GM04503 (cell line): ENCODE data around the gene LYAR.

Experiments used
- DNase-seq: peaks from one replicate; pipeline ENCODE4 v3.0.0-alpha.2; 2012; ENCODE audit warnings: low read depth

Gene LYAR

DNA sequence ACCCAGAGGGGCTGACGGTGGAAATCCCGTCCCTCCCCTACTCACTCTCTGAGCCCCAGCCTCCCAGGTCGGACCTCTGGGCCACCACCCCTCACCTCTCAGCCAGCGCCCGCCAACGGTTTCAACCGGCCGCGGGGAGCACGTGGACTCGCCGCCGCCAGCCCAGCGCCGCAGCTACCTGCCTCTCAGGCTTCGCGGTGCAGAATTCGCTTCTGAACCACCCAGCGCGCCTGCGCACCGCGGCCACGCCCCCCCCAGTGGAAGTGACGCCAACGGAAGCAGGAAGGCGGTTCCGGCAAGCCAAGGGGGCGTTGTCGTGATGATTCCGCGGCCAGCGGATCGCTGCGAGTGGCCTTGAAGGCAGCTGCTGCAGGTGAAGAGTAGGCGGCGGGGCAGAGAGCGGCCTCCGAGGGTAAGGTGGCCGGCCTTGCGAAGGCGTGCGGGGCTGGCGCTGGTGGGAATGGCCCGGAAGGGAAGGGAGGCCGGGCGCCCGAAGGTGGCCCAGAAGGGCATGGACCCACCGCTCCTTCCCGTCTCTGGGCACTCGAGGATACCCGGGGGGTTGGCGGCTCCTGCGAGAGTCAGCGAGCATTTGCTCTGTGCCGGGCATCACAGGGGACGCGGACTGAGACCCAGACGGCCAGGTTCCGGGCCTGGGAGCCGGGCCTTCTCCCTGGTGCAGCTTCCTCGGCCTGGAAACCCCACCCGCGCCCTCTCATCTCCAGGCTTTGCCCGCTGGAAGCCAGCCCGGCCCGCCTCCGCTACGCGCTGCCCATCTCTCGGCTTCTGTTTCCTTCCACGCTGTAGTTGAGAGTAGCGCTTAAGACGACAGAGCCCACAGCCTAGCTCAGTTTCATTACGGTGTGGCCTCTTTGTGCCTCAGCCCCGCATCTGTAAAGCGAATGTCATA is at the start of gene LYAR, which contains the start of gene ZBTB49:
Gene LYAR, minus strand, starts transcription at position 214 of the 910 bp plus-strand sequence. CDS start 6,412 bp downstream, outside the sequence.
Gene ZBTB49, plus strand, starts transcription at position 311 of the 910 bp plus-strand sequence. CDS start 9,695 bp downstream, outside the sequence.
- peak; percentile 47 for DNase-seq

DNA sequence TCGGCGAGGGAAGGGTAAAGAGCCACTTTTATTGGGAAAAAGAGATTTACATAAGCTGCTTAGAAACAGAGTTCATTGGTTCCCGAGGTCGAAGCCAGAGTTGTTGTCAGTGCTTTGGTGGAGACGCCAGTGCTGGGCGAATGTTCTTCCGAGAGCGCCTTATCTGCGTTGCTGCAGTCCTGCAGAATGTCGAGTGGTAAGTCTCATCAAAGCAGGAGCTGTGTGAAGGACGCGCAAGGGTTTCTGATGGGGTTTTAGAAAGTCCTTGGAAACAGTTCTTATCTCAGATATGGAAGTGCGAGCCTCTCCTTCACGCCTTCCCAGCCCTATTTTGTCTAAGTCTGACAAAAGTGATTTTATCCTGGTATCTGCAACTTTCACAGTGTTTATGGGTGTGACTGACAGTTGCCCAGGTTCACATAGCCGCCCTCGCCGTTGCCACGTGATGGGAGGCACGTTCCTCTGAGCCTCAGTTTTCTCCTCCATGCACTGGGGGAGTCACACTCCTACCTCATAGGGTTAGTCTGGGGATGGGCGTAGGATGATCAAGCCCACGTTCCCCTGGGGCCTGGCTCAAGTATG is 49.6 kb upstream of the LYAR start:
- DNase-seq, result no peak

DNA sequence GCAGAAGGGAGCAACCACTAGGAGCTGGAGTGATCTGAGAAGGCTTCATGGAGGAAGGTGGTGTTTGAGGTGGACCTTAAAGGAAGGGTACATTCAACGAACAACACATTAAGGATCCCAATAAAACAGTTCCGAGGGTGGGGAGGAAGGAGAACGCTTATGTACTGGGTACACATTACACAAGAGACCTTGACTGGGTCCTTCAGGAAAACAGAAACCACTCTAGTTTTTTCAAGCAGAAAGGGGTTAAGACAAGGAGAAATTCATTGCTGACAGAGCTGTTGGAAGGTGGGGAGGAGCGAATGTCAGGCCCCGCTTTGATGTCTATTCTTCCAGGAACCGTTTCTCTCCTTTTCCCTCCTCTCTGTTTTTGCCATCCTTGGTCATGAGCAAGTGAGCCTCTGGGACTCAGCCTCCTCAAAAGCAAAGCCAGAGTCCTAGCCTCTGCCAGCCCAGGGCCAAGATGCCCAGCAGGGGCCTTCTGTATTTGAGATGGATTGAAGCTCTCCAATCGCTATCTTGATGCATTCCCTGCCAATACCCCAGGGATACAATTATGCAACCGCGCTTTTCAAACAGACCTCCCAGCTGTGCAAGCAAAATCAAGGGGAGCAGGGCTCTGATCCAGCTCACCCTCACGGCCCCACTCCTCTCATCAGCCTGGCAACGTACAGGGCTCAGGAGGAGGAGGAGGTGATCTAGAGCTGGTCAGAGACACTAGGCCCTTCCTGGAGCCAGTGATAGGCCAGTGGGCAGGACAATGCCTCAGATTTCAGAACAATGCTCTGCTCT is 48.5 kb upstream of the LYAR start:
- no peak for DNase-seq

GRCh38 chr4:4334798-4335520 is 45.0 kb upstream of the LYAR start:
- DNase-seq, result no peak

- DNase-seq, result peak; percentile 94
Measured at GRCh38 chr4:4333265-4333706, 43.3 kb upstream of the LYAR start.

GRCh38 chr4:4332529-4332928 is 42.6 kb upstream of the LYAR start:
- DNase-seq, result no peak

- DNase-seq, result no peak
Measured at GRCh38 chr4:4330794-4331193, 40.8 kb upstream of the LYAR start.

GRCh38 chr4:4329496-4329895 is 39.5 kb upstream of the LYAR start:
- no peak for DNase-seq

DNA sequence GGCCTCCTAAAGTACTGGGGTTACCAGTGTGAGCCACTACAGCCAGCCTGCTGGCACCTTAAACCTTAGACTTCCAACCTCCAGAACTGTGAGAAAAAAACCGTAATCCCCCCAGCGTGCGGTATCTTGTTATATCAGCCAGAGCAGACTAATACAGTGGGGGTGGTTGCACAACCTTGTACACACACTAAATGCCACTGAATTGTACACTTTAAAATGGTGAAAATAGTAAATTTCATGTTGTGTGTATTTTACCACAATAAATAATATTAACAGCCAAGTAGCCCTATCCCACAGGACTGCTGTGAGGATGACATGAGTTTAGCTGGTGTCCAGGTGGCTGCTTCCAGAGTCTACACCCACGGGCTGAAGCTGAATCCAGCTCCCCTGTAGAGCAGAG is 38.9 kb upstream of the LYAR start:
- no peak for DNase-seq

DNA sequence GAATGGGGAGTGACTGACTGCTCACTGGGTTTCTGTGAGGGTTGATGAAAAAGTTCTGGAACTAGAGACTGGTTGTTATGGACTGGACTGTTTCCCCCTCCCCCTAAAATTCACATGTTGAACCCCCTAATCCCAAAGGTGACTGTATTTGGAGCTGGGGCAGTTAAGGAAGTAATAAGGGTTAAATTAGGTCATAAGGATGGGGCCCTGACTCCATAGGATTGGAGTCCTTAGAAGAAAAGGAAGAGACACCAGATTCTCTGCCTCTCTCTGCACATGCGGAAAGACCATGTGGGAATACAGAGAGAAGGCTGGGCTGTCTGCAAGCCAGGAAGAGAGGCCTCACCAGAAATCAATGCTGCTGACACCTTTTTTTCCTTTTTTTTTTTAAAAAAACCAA is 38.3 kb upstream of the LYAR start:
- no peak for DNase-seq

DNA sequence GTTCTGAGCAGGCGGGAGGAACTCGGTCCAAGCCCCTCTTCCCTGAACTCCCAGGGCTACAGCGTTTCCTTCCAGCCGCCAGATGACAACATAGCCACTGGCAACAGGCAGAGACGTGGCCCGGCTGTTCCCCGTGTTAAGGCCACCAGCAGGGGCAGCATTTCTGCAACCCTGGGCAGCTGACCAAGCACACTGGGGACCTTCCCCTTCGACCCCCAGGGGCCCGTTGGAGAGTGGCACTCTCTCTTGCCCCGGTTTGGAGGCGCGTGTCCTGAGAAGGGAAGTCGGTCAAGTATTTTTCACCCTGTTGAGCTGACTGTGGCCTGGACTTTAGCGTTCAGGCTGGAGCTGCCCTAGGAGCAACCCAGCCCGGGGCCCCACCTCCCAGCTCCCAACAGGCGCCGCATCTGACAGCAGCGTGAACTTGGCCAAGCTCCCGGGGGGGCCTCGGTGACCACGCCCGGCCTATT is 37.7 kb upstream of the LYAR start:
- DNase-seq, result no peak

DNA sequence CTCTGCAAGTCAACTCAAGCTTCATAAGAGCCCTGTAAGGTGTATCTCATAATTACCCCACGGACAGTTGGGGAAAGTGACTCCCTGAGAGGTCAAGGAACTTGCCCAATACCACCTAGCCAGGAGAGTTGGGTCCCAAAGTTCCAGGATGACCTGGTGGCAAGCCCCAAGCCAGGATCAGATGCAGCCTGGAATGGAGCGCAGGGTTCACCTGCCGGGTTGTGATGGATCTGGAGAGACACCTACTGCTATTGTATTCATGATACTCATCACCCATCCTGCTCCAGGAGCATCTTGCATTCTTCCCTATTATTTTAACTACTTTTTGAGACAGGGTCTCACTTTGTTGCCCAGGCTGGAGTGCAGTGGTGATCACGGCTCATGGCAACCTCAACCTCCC is 36.2 kb upstream of the LYAR start:
- no peak for DNase-seq

- no peak for DNase-seq
Measured at GRCh38 chr4:4325321-4325720, 35.4 kb upstream of the LYAR start.

GRCh38 chr4:4323705-4324534 is 34.0 kb upstream of the LYAR start:
- no peak for DNase-seq

- DNase-seq, result no peak
Measured at GRCh38 chr4:4321951-4322688, 32.2 kb upstream of the LYAR start.

GRCh38 chr4:4320951-4321714 is 31.2 kb upstream of the LYAR start:
- DNase-seq, result no peak

- DNase-seq, result no peak
Measured at GRCh38 chr4:4320528-4320927, 30.6 kb upstream of the LYAR start.

DNA sequence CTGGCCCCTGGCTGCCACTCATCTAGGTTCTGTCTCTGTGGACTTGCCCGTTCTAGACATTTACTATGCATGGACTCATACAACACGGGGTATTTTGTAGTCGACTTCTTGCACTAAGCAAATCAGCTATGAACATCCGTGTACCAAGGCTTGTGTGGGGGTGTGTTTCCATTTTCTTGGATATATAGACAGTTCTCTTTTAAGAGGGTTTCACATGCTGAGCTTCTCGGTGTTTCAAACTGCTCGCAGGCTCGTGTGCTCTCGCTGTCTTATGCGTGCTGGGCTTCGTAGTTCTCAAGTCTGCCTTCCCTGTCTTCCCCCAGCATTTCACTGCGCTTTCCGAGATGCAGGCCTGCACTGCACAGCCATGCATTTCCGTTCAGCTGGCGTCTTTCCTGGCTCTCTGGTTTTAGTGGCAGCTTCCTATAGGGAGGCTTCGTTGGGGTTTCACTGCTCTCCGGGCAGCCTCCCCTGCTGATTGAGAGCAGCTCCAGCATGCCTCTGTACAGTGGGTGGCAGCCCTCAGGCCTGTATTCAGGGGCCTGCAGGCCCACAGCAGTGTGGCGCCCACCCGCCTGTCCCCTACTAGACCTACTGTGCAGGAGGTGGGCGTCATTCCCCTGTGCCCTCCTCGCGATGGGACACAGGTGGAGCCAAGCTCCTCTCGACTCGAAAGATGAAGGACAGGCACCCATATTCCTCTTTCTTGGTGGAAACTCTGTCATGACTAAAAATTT is 27.7 kb upstream of the LYAR start:
- DNase-seq, result no peak

DNA sequence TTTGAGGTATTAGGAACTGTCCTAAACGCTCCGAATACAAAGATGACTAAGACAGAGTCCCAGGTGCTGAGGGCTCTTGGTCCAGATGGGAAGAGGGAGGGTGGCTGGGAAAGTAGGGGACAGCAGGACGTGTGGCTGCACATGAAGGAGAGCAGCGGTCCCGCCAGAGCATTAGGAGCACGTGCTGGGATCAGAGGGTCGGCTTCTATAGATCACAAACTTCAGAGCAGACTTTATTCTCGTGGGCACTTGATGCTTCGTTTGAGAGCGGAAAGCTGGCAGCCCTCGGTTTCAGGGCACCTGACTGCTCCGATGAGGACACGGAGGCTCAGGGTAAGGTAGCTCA is 26.2 kb upstream of the LYAR start:
- DNase-seq, result no peak
